Measurements from ENCODE around the gene CHCHD2.
"Not testable (repeated sequence)": the region's sequence is repeated elsewhere in the genome, so short reads cannot be mapped to it uniquely, and the experiment has no call there.

Gene CHCHD2

GRCh38 chr7:56077681-56078080 is 28.6 kb downstream of the CHCHD2 start:
- H3K4me1 Mint-ChIP-seq (ENCODE audit: low read depth in 2 of 2) = peaks cover 4 to 5% of the 10 kb centered on the region in 2 donors
- no peak overlapping the region for H3K4me3 Mint-ChIP-seq
- DNase-seq (no peak), ATAC-seq (replicated peaks) (no peak)
- H3K36me3 Mint-ChIP-seq (ENCODE audit: insufficient read depth) = peaks cover 29% of the 10 kb centered on the region
- no peaks in the 10 kb centered on the region for H3K9me3 Mint-ChIP-seq
- no peaks in the 10 kb centered on the region for H3K27me3 Mint-ChIP-seq
- H3K27ac Mint-ChIP-seq = no peak overlapping the region

- no peaks in the 10 kb centered on the region for H3K9me3 Mint-ChIP-seq
- H3K27ac Mint-ChIP-seq = no peak overlapping the region
- H3K27me3 Mint-ChIP-seq = no peaks in the 10 kb centered on the region
- DNase-seq = peak; percentile 57 to 71 (median 69)
- peaks cover 4 to 5% of the 10 kb centered on the region in 2 donors for H3K4me1 Mint-ChIP-seq (ENCODE audit: low read depth in 2 of 2)
- H3K4me3 Mint-ChIP-seq = no peak overlapping the region
- ATAC-seq (replicated peaks) = peak; percentile 93
- H3K36me3 Mint-ChIP-seq (ENCODE audit: insufficient read depth) = peaks cover 44% of the 10 kb centered on the region
Measured at GRCh38 chr7:56074371-56074791, 31.9 kb downstream of the CHCHD2 start.

GRCh38 chr7:56066376-56066775 is 39.9 kb downstream of the CHCHD2 start:
- H3K9me3 Mint-ChIP-seq; H3K4me3 Mint-ChIP-seq; DNase-seq; H3K27ac Mint-ChIP-seq; H3K27me3 Mint-ChIP-seq; ATAC-seq (replicated peaks): not testable (repeated sequence)
- Mint-ChIP-seq H3K36me3 (ENCODE audit: insufficient read depth) (peaks cover 73% of the 10 kb centered on the region), H3K4me1 (ENCODE audit: low read depth in 2 of 2) (peaks cover 18 to 29% of the 10 kb centered on the region in 2 donors)

- Mint-ChIP-seq H3K4me1 (ENCODE audit: low read depth in 2 of 2) (peaks cover 18 to 29% of the 10 kb centered on the region in 2 donors), H3K27me3 (no peaks in the 10 kb centered on the region), H3K36me3 (ENCODE audit: insufficient read depth) (peaks cover 75% of the 10 kb centered on the region), H3K4me3 (peak within 1 kb of the TSS; percentile 87 to 92), H3K27ac (peak within 1 kb of the TSS; percentile 95 to 97), H3K9me3 (no peaks in the 10 kb centered on the region)
- ATAC-seq (replicated peaks) = peak; percentile 89
- DNase-seq = peak; percentile 85 to 87 (median 86)
Measured at GRCh38 chr7:56063882-56064625, 42.2 kb downstream of the CHCHD2 start, which contains the start of gene SUMF2. SUMF2 (plus strand) TSS chr7:56064286; CDS start chr7:56064312, 26 bp downstream.

GRCh38 chr7:56063500-56063881 is 42.8 kb downstream of the CHCHD2 start:
- H3K9me3 Mint-ChIP-seq = no peaks in the 10 kb centered on the region
- no peak for ATAC-seq (replicated peaks)
- H3K4me3 Mint-ChIP-seq = peak overlapping the region; percentile 87 to 92
- peak overlapping the region; percentile 95 to 97 for H3K27ac Mint-ChIP-seq
- no peaks in the 10 kb centered on the region for H3K27me3 Mint-ChIP-seq
- peaks cover 75% of the 10 kb centered on the region for H3K36me3 Mint-ChIP-seq (ENCODE audit: insufficient read depth)
- H3K4me1 Mint-ChIP-seq (ENCODE audit: low read depth in 2 of 2) = peaks cover 18 to 24% of the 10 kb centered on the region in 2 donors
- DNase-seq = no peak

- Mint-ChIP-seq H3K4me3 (peak overlapping the region in 1 of 2 donors; percentile 3), H3K36me3 (ENCODE audit: insufficient read depth) (peaks cover 77% of the 10 kb centered on the region), H3K9me3 (no peaks in the 10 kb centered on the region), H3K27ac (peak overlapping the region in 1 of 2 donors; percentile 42), H3K4me1 (ENCODE audit: low read depth in 2 of 2) (peaks cover 18 to 24% of the 10 kb centered on the region in 2 donors), H3K27me3 (no peaks in the 10 kb centered on the region)
- no peak for ATAC-seq (replicated peaks)
- no peak for DNase-seq
Measured at GRCh38 chr7:56062382-56062781, 43.9 kb downstream of the CHCHD2 start.

- Mint-ChIP-seq H3K36me3 (ENCODE audit: insufficient read depth) (peaks cover 58% of the 10 kb centered on the region), H3K4me1 (ENCODE audit: low read depth in 2 of 2) (peaks cover 11 to 22% of the 10 kb centered on the region in 2 donors), H3K27ac (no peak overlapping the region), H3K4me3 (no peak overlapping the region), H3K9me3 (no peaks in the 10 kb centered on the region), H3K27me3 (no peaks in the 10 kb centered on the region)
- no peak for ATAC-seq (replicated peaks)
- DNase-seq = no peak
Measured at GRCh38 chr7:56053993-56054392, 52.3 kb downstream of the CHCHD2 start.

- H3K4me1 Mint-ChIP-seq (ENCODE audit: low read depth in 2 of 2) = peaks cover 11 to 22% of the 10 kb centered on the region in 2 donors
- peak overlapping the region in 1 of 2 donors; percentile 93 for H3K4me3 Mint-ChIP-seq
- H3K36me3 Mint-ChIP-seq (ENCODE audit: insufficient read depth) = peaks cover 52% of the 10 kb centered on the region
- H3K9me3 Mint-ChIP-seq = no peaks in the 10 kb centered on the region
- ATAC-seq (replicated peaks) = no peak
- DNase-seq = no peak
- peak overlapping the region in 1 of 2 donors; percentile 85 for H3K27ac Mint-ChIP-seq
- H3K27me3 Mint-ChIP-seq = no peaks in the 10 kb centered on the region
Measured at GRCh38 chr7:56053379-56053778, 52.9 kb downstream of the CHCHD2 start.
